Effector CD4-positive, alpha-beta T cell (primary cell): Measurements from ENCODE around the gene KDM2A.

Experiments used
- DNase-seq: peaks from one replicate; pipeline ENCODE4 v3.0.0-alpha.2; 2020

Gene KDM2A

GRCh38 chr11:67262731-67263675 lies 143.9 kb downstream of the KDM2A start:
- peak; percentile 66 for DNase-seq

- no peak for DNase-seq
These were observed 145.2 kb downstream of the KDM2A start for GRCh38 chr11:67264260-67264659.

- DNase-seq: no peak
These were observed 146.0 kb downstream of the KDM2A start for GRCh38 chr11:67264877-67265632.

- peak; percentile 72 for DNase-seq
These were observed 146.8 kb downstream of the KDM2A start for GRCh38 chr11:67265633-67266448.

- no peak for DNase-seq
These were observed 147.6 kb downstream of the KDM2A start, which contains the start of gene GRK2 for GRCh38 chr11:67266449-67267187. GRK2 (plus strand) TSS chr11:67266473; CDS start chr11:67266700, 227 bp downstream.

GRCh38 chr11:67267188-67268080 lies 148.4 kb downstream of the KDM2A start:
- DNase-seq: peak; percentile 42

GRCh38 chr11:67268081-67268961 lies 149.3 kb downstream of the KDM2A start:
- peak; percentile 58 for DNase-seq

GRCh38 chr11:67268962-67269268 lies 149.9 kb downstream of the KDM2A start:
- no peak for DNase-seq

GRCh38 chr11:67269401-67270255 lies 150.6 kb downstream of the KDM2A start:
- DNase-seq: no peak

- no peak for DNase-seq
These were observed 151.5 kb downstream of the KDM2A start for GRCh38 chr11:67270256-67271204.

GRCh38 chr11:67271205-67271540 lies 152.1 kb downstream of the KDM2A start:
- DNase-seq: no peak

GRCh38 chr11:67271541-67272284 lies 152.7 kb downstream of the KDM2A start:
- peak; percentile 48 for DNase-seq

GRCh38 chr11:67272327-67273259 lies 153.5 kb downstream of the KDM2A start:
- no peak for DNase-seq

GRCh38 chr11:67273260-67273990 lies 154.4 kb downstream of the KDM2A start:
- DNase-seq: no peak
